Muscle layer of colon (tissue), 2 donors: Measurements from ENCODE around the gene SLC14A1.

ENCODE experiments used
- H3K27ac ChIP-seq: one replicate; pipeline ENCODE4 v1.7.0; 2013; ENCODE audit warnings: low read depth, mild to moderate bottlenecking, low read length, moderate library complexity
- H3K27me3 ChIP-seq, 2 donors: one replicate each; pipeline ENCODE4 v1.7.0; 2013; ENCODE audit warnings: low read length in 2 of 2, mild to moderate bottlenecking in 2 of 2; ENCODE audit not compliant: insufficient read depth in 2 of 2, control insufficient read depth in 1 of 2
- H3K36me3 ChIP-seq: one replicate; pipeline ENCODE4 v1.7.0; 2013; ENCODE audit warnings: mild to moderate bottlenecking, low read length; ENCODE audit not compliant: insufficient read depth
- H3K4me1 ChIP-seq: one replicate; pipeline ENCODE4 v1.7.0; 2013; ENCODE audit warnings: mild to moderate bottlenecking, low read length; ENCODE audit not compliant: insufficient read depth
- H3K4me3 ChIP-seq, 2 donors: one replicate each; pipeline ENCODE4 v1.7.0; 2013; ENCODE audit warnings: low read length in 2 of 2, low read depth in 1 of 2, mild to moderate bottlenecking in 1 of 2, moderate library complexity in 1 of 2
- H3K9ac ChIP-seq: one replicate; pipeline ENCODE4 v1.7.0; 2013; ENCODE audit warnings: low read length
- H3K9me3 ChIP-seq: one replicate; pipeline ENCODE4 v1.7.0; 2013; ENCODE audit warnings: mild to moderate bottlenecking, low read length
- donor health status: abdominal sarcoma.
- donor health status: Adenocarcinoma of cecum.

Gene SLC14A1

GRCh38 chr18:45764000-45764686, 40.2 kb downstream of the SLC14A1 start:
- H3K9ac ChIP-seq = no peak overlapping the region
- no peaks in the 10 kb centered on the region for H3K36me3 ChIP-seq
- H3K27me3 ChIP-seq = no peaks in the 10 kb centered on the region
- H3K27ac ChIP-seq = no peak overlapping the region
- H3K9me3 ChIP-seq = no peaks in the 10 kb centered on the region
- H3K4me3 ChIP-seq = no peak overlapping the region
- no peaks in the 10 kb centered on the region for H3K4me1 ChIP-seq

- Histone ChIP-seq H3K27ac (no peak overlapping the region), H3K9me3 (no peaks in the 10 kb centered on the region), H3K4me3 (no peak overlapping the region), H3K27me3 (no peaks in the 10 kb centered on the region), H3K36me3 (no peaks in the 10 kb centered on the region), H3K9ac (no peak overlapping the region), H3K4me1 (no peaks in the 10 kb centered on the region)
Observed at GRCh38 chr18:45765796-45766195, 41.8 kb downstream of the SLC14A1 start.

GRCh38 chr18:45771587-45772480, 47.9 kb downstream of the SLC14A1 start:
- Histone ChIP-seq H3K27ac (no peak overlapping the region), H3K36me3 (no peaks in the 10 kb centered on the region), H3K4me3 (no peak overlapping the region), H3K9ac (no peak overlapping the region), H3K27me3 (no peaks in the 10 kb centered on the region), H3K4me1 (no peaks in the 10 kb centered on the region), H3K9me3 (no peaks in the 10 kb centered on the region)

- H3K4me3 ChIP-seq = no peak overlapping the region
- no peaks in the 10 kb centered on the region for H3K9me3 ChIP-seq
- H3K27me3 ChIP-seq = no peaks in the 10 kb centered on the region
- H3K27ac ChIP-seq = no peak overlapping the region
- H3K9ac ChIP-seq = no peak overlapping the region
- H3K4me1 ChIP-seq = no peaks in the 10 kb centered on the region
- no peaks in the 10 kb centered on the region for H3K36me3 ChIP-seq
Observed at GRCh38 chr18:45774065-45774521, 50.1 kb downstream of the SLC14A1 start.

GRCh38 chr18:45775241-45775676, 51.3 kb downstream of the SLC14A1 start:
- Histone ChIP-seq H3K9me3 (no peaks in the 10 kb centered on the region), H3K9ac (peak overlapping the region; percentile 19), H3K27me3 (no peaks in the 10 kb centered on the region), H3K36me3 (no peaks in the 10 kb centered on the region), H3K4me3 (peak overlapping the region; percentile 52 to 63), H3K27ac (peak overlapping the region; percentile 32), H3K4me1 (no peaks in the 10 kb centered on the region)

GRCh38 chr18:45775743-45776142, 51.8 kb downstream of the SLC14A1 start:
- Histone ChIP-seq H3K9me3 (no peaks in the 10 kb centered on the region), H3K36me3 (no peaks in the 10 kb centered on the region), H3K27me3 (no peaks in the 10 kb centered on the region), H3K4me3 (peak overlapping the region; percentile 52 to 63), H3K9ac (peak overlapping the region; percentile 19), H3K4me1 (no peaks in the 10 kb centered on the region), H3K27ac (peak overlapping the region; percentile 32)

GRCh38 chr18:45777393-45777792, 53.4 kb downstream of the SLC14A1 start:
- Histone ChIP-seq H3K4me1 (no peaks in the 10 kb centered on the region), H3K27me3 (no peaks in the 10 kb centered on the region), H3K27ac (no peak overlapping the region), H3K9ac (no peak overlapping the region), H3K9me3 (no peaks in the 10 kb centered on the region), H3K4me3 (no peak overlapping the region), H3K36me3 (no peaks in the 10 kb centered on the region)

GRCh38 chr18:45780568-45780967, 56.6 kb downstream of the SLC14A1 start:
- no peaks in the 10 kb centered on the region for H3K27me3 ChIP-seq
- no peak overlapping the region for H3K27ac ChIP-seq
- H3K36me3 ChIP-seq = no peaks in the 10 kb centered on the region
- H3K9ac ChIP-seq = no peak overlapping the region
- no peaks in the 10 kb centered on the region for H3K9me3 ChIP-seq
- H3K4me1 ChIP-seq = no peaks in the 10 kb centered on the region
- H3K4me3 ChIP-seq = no peak overlapping the region

GRCh38 chr18:45782662-45783061, 58.7 kb downstream of the SLC14A1 start:
- H3K4me1 ChIP-seq = no peaks in the 10 kb centered on the region

GRCh38 chr18:45783097-45784075, 59.4 kb downstream of the SLC14A1 start:
- H3K27ac ChIP-seq = no peak overlapping the region
- H3K9ac ChIP-seq = no peak overlapping the region
- no peaks in the 10 kb centered on the region for H3K27me3 ChIP-seq
- H3K36me3 ChIP-seq = no peaks in the 10 kb centered on the region
- H3K4me1 ChIP-seq = no peaks in the 10 kb centered on the region
- H3K9me3 ChIP-seq = no peaks in the 10 kb centered on the region
- no peak overlapping the region for H3K4me3 ChIP-seq

More at GRCh38 chr18:45782662-45783061, 58.7 kb downstream of the SLC14A1 start:
- H3K4me3 ChIP-seq = no peak overlapping the region
- no peaks in the 10 kb centered on the region for H3K27me3 ChIP-seq
- H3K36me3 ChIP-seq = no peaks in the 10 kb centered on the region
- no peak overlapping the region for H3K9ac ChIP-seq
- no peak overlapping the region for H3K27ac ChIP-seq
- no peaks in the 10 kb centered on the region for H3K9me3 ChIP-seq

- no peak overlapping the region for H3K4me3 ChIP-seq
- no peaks in the 10 kb centered on the region for H3K4me1 ChIP-seq
- H3K27me3 ChIP-seq = no peaks in the 10 kb centered on the region
- no peaks in the 10 kb centered on the region for H3K9me3 ChIP-seq
- H3K27ac ChIP-seq = no peak overlapping the region
- H3K9ac ChIP-seq = no peak overlapping the region
- H3K36me3 ChIP-seq = no peaks in the 10 kb centered on the region
Observed at GRCh38 chr18:45785134-45785533, 61.2 kb downstream of the SLC14A1 start.
